Transverse colon (tissue), 4 donors: ENCODE measurements around the gene LRP2BP. TPM values are rescaled to one million over a fixed set of nuclear protein-coding genes. Genes with fewer than 3 reads are reported as not detected.

Experiments
- DNase-seq: peaks from one replicate; pipeline ENCODE4 v3.0.0-alpha.2; 2019
- H3K27ac ChIP-seq, 4 donors: fragments of 200-600 bp; sonication (generic); 2 replicates each; pipeline ENCODE4 v1.5.1; 2016 to 2018; ENCODE audit warnings: inconsistent platforms in 4 of 4
- H3K27me3 ChIP-seq: fragments of 200-600 bp; sonication (generic); 2 replicates; pipeline ENCODE4 v1.5.1; 2017; ENCODE audit warnings: inconsistent platforms
- H3K36me3 ChIP-seq, 4 donors: fragments of 200-600 bp; sonication (generic); 2 replicates each; pipeline ENCODE4 v1.5.1; 2017 to 2019; ENCODE audit warnings: inconsistent platforms in 4 of 4
- H3K4me1 ChIP-seq, 4 donors: fragments of 200-600 bp; sonication (generic); 2 replicates each; pipeline ENCODE4 v1.5.1; 2017 to 2020; ENCODE audit warnings: inconsistent platforms in 4 of 4
- H3K4me3 ChIP-seq, 4 donors: fragments of 200-600 bp; sonication (generic); 1 replicate in 1 of 4; 2 replicates in 3 of 4; pipeline versions ENCODE4 v1.5.1 to v1.6.1; 2017 to 2019; ENCODE audit warnings: inconsistent platforms in 4 of 4
- H3K9me3 ChIP-seq, 2 donors: fragments of 200-600 bp; sonication (generic); 2 replicates each; pipeline ENCODE4 v1.5.1; 2017 to 2019; ENCODE audit warnings: inconsistent platforms in 2 of 2
- EP300 ChIP-seq: sonication (generic); formaldehyde crosslinking; IDR thresholded peaks from one replicate; pipeline ENCODE4 v1.6.1; 2017; ENCODE audit warnings: antibody characterized with exemption, low read depth
- POLR2A ChIP-seq: fragments of 450-650 bp; IDR thresholded peaks from one replicate; pipeline ENCODE4 v1.6.1; 2016; ENCODE audit warnings: antibody characterized with exemption, mild to moderate bottlenecking, moderate library complexity
- POLR2AphosphoS5 ChIP-seq, 3 donors: sonication (generic); formaldehyde crosslinking; IDR thresholded peaks; one replicate each; pipeline ENCODE4 v1.6.1; 2016; ENCODE audit warnings: antibody characterized with exemption in 3 of 3
- WGBS, 2 donors: methylation state at CpG; one replicate each; pipeline ENCODE4 v1.1.5; 2018; ENCODE audit warnings: low coverage in 1 of 2; 5-methylcytosine and 5-hydroxymethylcytosine counted together
- in situ Hi-C, 4 donors: fragments of 200-750 bp; cut with MboI; loops; one replicate each; pipeline versions ENCODE4 v1.15.0 to v1.15.1; 2017; ENCODE audit warnings: low sequenced_read_pairs in 3 of 4, low pct_ligation_motif_present in 1 of 4, low pct_unique_long_range_greater_than_20kb in 1 of 4
- intact Hi-C: fragments of 100-400 bp; cut with DNase I; formaldehyde crosslinking; loops from one replicate; pipeline ENCODE4 v1.15.1; 2023; ENCODE audit warnings: low total_unique reads
- total RNA-seq, 4 donors: library from RNA; depleted of rRNA; stranded (reverse); fragments of >200 nt; gene quantifications; one replicate each; pipeline ENCODE4 v1.1.0, GENCODE V29; 2016
- TF ChIP-seq, protein P1 (sequence below), 5 experiments: fragments of 200-600 bp in 3 of 5; fragments of 450-650 bp in 2 of 5; sonication (generic) in 3 of 5; IDR thresholded peaks; 1 replicate in 2 of 5; 2 replicates in 3 of 5; pipeline ENCODE4 v1.5.1; 2016 to 2017; ENCODE audit warnings: antibody characterized with exemption in 5 of 5, inconsistent platforms in 3 of 5, mild to moderate bottlenecking in 2 of 5, moderate library complexity in 1 of 5

The LRP2BP gene
- total RNA-seq, 4 donors from 2014 or later, result 0.55 to 20.1 (median 0.64) TPM; not detected in 1

DNA sequence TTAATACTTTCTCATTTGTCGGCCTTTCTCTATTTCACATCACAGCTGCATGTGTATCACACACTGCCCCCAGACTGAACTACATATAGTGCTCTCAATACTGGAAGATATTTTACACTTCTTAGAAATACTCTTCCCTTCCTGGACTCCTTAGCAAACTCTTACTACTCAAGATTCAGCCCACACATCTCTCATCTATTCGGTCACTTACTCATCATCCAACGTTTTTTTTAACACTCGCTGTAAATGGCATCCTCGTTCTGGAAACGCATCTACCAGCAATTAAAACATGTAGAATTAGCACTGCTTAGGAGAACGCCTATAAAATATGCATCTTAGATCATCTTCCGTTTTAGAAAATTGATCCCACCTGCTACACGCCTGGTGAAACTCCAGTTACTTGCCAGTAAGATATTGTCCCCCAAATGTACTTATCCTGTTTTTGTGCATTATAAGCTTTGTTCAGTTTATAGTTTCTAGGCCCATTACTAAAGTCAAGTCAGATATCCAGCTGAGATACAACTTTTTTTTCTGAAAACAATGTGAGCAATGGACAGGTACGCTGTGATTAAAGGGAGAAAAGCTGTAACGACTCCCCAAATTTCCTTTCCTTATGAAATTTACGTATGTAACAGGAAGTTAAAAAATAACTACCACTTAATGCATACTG is 1.0 kb downstream of the LRP2BP start:
- DNase-seq, result no peak
- intact Hi-C loops, result loop anchor here (5.0 kb wide), 1 partner anchor 187 kb away; the partner anchor contains the start of gene SNX25
- Histone ChIP-seq H3K27me3 (no peaks in the 10 kb centered on the region), H3K4me3 (peak overlapping the region; percentile 57 to 80 (median 68)), H3K36me3 (no peaks in the 10 kb centered on the region), H3K9me3 (no peaks in the 10 kb centered on the region), H3K27ac (peak overlapping the region; percentile 97 to 100 (median 99)), H3K4me1 (peaks cover 2 to 35% (median 13%) of the 10 kb centered on the region in 4 donors)
- in situ Hi-C loops, result loop anchor here in 2 of 4 donors (10.0 kb wide), 2 partner anchors 180 to 190 kb away; partner anchors contain the start of genes CFAP97 (in 1 of the 2) and SNX25 (in 1 of the 2)
- 54 to 64% methylated on average over 12 of the region's 12 CpGs for WGBS, 2 donors
- no peak for TF ChIP-seq POLR2A
- TF ChIP-seq, protein P1, sequence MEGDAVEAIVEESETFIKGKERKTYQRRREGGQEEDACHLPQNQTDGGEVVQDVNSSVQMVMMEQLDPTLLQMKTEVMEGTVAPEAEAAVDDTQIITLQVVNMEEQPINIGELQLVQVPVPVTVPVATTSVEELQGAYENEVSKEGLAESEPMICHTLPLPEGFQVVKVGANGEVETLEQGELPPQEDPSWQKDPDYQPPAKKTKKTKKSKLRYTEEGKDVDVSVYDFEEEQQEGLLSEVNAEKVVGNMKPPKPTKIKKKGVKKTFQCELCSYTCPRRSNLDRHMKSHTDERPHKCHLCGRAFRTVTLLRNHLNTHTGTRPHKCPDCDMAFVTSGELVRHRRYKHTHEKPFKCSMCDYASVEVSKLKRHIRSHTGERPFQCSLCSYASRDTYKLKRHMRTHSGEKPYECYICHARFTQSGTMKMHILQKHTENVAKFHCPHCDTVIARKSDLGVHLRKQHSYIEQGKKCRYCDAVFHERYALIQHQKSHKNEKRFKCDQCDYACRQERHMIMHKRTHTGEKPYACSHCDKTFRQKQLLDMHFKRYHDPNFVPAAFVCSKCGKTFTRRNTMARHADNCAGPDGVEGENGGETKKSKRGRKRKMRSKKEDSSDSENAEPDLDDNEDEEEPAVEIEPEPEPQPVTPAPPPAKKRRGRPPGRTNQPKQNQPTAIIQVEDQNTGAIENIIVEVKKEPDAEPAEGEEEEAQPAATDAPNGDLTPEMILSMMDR (IDR thresholded peaks at IDR 0.05), result no peak
- no peak for TF ChIP-seq POLR2AphosphoS5 (IDR thresholded peaks at IDR 0.05)
- TF ChIP-seq EP300, result no peak

DNA sequence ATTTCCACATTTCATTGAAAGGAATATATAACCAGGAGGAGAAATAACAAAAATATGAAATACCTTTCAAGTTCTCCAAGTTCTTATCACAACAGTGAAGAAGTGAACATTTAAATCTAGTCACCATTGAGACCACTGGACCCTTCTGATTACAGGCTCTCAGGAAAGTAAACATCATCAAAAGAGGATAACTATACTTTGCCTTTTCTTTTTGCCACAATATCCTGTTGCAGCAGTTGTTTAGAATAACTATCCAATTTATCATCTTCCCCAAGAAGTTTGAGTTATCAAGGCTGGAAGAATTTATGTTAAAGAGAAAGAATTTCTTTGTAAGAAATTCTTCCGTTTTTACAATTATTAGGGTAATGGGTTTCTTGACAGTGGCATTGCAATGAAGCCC is 3.6 kb downstream of the LRP2BP start:
- no peaks in the 10 kb centered on the region for H3K9me3 ChIP-seq
- H3K27me3 ChIP-seq, result no peaks in the 10 kb centered on the region
- no peak overlapping the region for H3K27ac ChIP-seq
- in situ Hi-C loops (loop anchor here in 2 of 4 donors (10.0 kb wide), 2 partner anchors 177 to 187 kb away; partner anchors contain the start of genes CFAP97 (in 1 of the 2) and SNX25 (in 1 of the 2)), intact Hi-C loops (no loop called here)
- no peak overlapping the region for H3K4me3 ChIP-seq
- no peak for DNase-seq
- TF ChIP-seq POLR2AphosphoS5 (IDR thresholded peaks at IDR 0.05) (no peak), EP300 (no peak), POLR2A (no peak)
- TF ChIP-seq, protein P1 (IDR thresholded peaks at IDR 0.05), result no peak
- no peaks in the 10 kb centered on the region for H3K36me3 ChIP-seq
- 85 to 94% methylated on average over 1 of the region's 1 CpG for WGBS, 2 donors
- peaks cover 0 to 11% (median 4%) of the 10 kb centered on the region in 4 donors for H3K4me1 ChIP-seq

DNA sequence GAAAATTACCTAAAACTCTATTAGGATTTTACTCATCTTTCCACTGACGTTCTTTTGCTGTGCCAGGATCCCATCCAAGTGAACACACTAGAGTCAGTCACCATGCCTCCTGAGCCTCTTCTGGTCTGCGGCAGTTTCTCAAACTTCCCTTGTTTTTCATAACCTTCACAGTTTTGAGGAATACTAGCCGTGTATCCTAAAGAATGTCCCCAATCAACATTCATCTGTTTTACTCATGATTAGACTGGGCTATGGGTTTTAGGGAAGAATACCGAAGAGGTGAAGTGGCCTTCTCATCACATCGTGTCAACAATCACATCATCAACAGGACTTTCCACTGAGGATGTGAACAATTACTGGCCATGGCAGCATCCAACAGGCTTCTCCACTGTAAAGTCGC is 4.8 kb downstream of the LRP2BP start:
- Histone ChIP-seq H3K9me3 (no peaks in the 10 kb centered on the region), H3K4me3 (no peak overlapping the region), H3K27me3 (no peaks in the 10 kb centered on the region), H3K4me1 (peaks cover 0 to 6% (median under 1%) of the 10 kb centered on the region in 4 donors), H3K27ac (no peak overlapping the region), H3K36me3 (no peaks in the 10 kb centered on the region)
- in situ Hi-C loops, result loop anchor here in 2 of 4 donors (10.0 kb wide), 2 partner anchors 176 to 186 kb away; partner anchors contain the start of genes CFAP97 (in 1 of the 2) and SNX25 (in 1 of the 2)
- DNase-seq, result no peak
- 83 to 94% methylated on average over 4 to 6 of the region's 6 CpGs for WGBS, 2 donors
- TF ChIP-seq, protein P1 (IDR thresholded peaks at IDR 0.05), result no peak
- TF ChIP-seq EP300 (no peak), POLR2A (no peak), POLR2AphosphoS5 (IDR thresholded peaks at IDR 0.05) (no peak)
- intact Hi-C loops, result no loop called here

DNA sequence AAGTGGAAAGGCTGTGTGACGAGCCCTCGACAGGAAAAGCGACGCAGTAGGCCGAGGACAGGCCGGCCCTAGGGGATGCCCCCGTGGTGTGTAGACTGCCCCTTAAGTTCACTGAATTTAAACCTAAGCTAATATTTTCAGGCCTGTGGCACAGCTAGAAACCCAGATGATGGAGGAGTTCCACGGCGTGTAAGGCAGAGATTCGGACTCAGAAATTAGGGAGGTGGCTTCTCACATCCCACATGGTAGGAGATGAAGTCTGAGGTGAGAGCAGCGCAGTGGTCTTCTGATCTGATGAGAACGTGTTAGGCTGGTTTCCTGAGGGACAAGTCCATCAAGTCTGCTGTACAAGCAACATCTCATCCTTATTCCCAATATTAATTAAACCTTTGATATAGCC is 7.8 kb downstream of the LRP2BP start:
- Histone ChIP-seq H3K36me3 (no peaks in the 10 kb centered on the region), H3K27me3 (no peaks in the 10 kb centered on the region), H3K4me1 (peaks cover 0 to 10% (median 7%) of the 10 kb centered on the region in 4 donors), H3K27ac (no peak overlapping the region), H3K4me3 (no peak overlapping the region), H3K9me3 (no peaks in the 10 kb centered on the region)
- in situ Hi-C loops (no loop called here), intact Hi-C loops (no loop called here)
- TF ChIP-seq POLR2A (no peak), POLR2AphosphoS5 (IDR thresholded peaks at IDR 0.05) (no peak), EP300 (no peak)
- TF ChIP-seq, protein P1 (IDR thresholded peaks at IDR 0.05), result no peak
- 96% methylated on average over 12 of the region's 12 CpGs; no CpG with 5 or more reads in 1 of the 2 donors for WGBS, 2 donors
- DNase-seq, result no peak
